Activated CD4-positive, alpha-beta memory T cell treated with anti-CD3 and anti-CD28 coated beads, Interleukin-2, amount 10 ng/mL, durations not matched to agents 7 days and 5 days (primary cell): ENCODE measurements around the gene BRMS1. TPM values are rescaled to one million over a fixed set of nuclear protein-coding genes. Genes with fewer than 3 reads are reported as not detected.

ENCODE experiments used
- CTCF ChIA-PET: fragments of 350-600 bp; sonication (Branson Sonifier 250); formaldehyde crosslinking; loops from one replicate; lab custom pipeline; 2021; ENCODE audit warnings: antibody characterized with exemption, inconsistent platforms; lab: Charles Lee
- POLR2A ChIA-PET: fragments of 350-600 bp; sonication (Branson Sonifier 250); formaldehyde crosslinking; loops from one replicate; lab custom pipeline; 2021; ENCODE audit warnings: antibody characterized with exemption; lab: Charles Lee
- DNase-seq: peaks from one replicate; pipeline ENCODE4 v3.0.0-alpha.2; 2020
- H3K27ac Mint-ChIP-seq: one replicate; pipeline ENCODE4 v1.8.0; 2021; ENCODE audit warnings: mild to moderate bottlenecking, mixed read lengths
- H3K27me3 Mint-ChIP-seq: one replicate; pipeline ENCODE4 v1.8.0; 2021; ENCODE audit warnings: mixed read lengths
- H3K36me3 Mint-ChIP-seq: one replicate; pipeline ENCODE4 v1.8.0; 2021; ENCODE audit warnings: low read depth, mixed read lengths
- H3K4me1 Mint-ChIP-seq: one replicate; pipeline ENCODE4 v1.8.0; 2021; ENCODE audit warnings: mixed read lengths
- H3K4me3 Mint-ChIP-seq: one replicate; pipeline ENCODE4 v1.8.0; 2021; ENCODE audit warnings: mild to moderate bottlenecking, mixed read lengths
- H3K9me3 Mint-ChIP-seq: one replicate; pipeline ENCODE4 v1.8.0; 2021; ENCODE audit warnings: mixed read lengths
- total RNA-seq, 2 experiments: library from RNA; stranded (reverse); gene quantifications; one replicate each; pipeline ENCODE4 v1.2.3, GENCODE V29; 2021

BRMS1 gene
- total RNA-seq, 2 experiments from 2014 or later, result 39.7 to 40.4 TPM

DNA sequence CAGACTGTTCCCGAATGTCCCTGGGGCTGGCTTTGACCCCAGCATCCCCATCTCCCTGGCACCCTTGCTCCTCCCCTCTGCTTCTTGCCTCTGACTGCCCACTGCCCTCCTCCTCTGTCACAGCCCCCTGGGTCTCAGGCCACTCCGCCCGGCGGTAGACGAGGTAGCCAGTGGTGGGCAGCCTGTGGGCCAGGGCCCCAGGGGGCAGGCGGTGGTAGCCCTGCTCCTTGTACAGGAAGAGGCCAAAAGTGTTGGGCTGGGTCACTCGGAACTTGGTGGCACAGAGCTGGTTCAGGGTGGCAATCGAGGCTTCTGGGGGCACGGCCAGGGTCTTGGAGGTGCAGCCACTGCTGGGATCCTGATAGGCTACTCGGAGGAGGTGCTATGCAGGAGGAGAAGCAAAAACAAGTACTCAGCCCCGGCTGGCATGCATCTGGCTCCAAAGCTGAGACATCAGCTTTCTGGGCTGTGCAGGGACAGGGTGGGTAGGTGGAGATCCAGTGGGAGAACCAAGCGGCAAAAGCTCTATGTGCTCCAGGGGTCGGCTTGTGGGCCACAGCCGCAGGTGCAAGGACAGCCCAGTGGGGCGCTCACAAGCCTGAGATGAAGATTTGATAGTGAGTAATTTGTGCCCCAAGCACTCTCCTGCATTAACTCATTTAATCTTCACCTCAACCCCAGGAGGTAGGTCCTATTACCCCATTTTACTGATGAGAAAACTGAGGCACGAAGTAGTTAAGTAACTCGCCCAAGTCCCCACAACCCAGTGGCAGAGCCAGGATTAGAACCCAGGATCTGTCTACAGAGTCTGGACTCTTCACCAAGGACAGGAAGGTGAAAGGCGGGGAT lies 12.3 kb downstream of the BRMS1 start:
- peaks cover 29% of the 10 kb centered on the region for H3K4me1 Mint-ChIP-seq
- ChIA-PET CTCF (interaction anchor here (1.1 to 4.9 kb wide), 2 partner anchors 21 to 56 kb away, joined by 3 to 73 read pairs; no protein-coding TSS in a partner anchor), POLR2A (interaction anchor here (3.5 kb wide), 1 partner anchor 13 kb away, joined by 13 read pairs; the partner anchor contains the start of gene BRMS1)
- H3K4me3 Mint-ChIP-seq, result no peak overlapping the region
- no peaks in the 10 kb centered on the region for H3K9me3 Mint-ChIP-seq
- no peak for DNase-seq
- H3K36me3 Mint-ChIP-seq, result peaks cover 7% of the 10 kb centered on the region
- H3K27ac Mint-ChIP-seq, result no peak overlapping the region
- peaks cover 4% of the 10 kb centered on the region for H3K27me3 Mint-ChIP-seq

DNA sequence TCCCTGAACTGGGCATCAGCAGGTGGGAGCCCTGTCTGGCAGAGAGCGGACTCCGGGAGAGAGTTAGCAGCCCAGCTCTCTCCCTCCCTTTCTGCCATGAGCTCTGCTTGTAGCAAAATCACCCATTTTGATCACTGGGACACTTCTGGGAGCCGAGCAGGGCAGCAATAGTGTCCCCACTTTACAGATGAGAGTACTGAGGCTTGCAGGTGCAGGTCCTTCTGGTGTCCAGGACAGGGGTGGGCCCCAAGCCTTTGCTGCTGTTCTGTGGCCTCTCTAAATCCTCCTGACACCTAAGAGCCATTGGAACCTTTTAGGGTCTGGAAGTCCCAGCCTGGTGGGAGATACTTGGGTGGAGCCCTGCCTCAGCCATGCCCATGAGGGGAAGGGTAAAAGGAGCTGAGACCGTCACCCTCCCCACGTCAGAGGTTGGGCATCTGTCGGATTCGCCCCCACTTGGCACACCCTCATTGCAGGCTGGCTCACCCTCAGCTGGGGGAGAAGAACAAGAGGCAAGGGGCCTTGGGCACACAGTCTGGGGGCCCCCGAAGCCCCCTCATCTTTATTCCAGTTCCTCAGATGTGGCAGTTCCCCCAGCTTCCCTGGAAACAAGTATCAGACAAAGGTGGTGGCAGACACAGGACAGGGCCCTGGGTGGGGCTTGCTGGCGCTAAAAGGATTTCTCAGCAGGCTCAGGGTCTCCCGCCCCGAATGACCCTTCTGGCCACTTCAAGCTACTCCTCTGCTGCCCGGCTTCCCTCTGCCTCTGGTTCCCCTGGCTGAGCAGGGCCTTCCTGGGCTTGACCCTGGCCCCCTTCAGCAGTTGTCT lies 13.1 kb downstream of the BRMS1 start:
- no peak for DNase-seq
- POLR2A ChIA-PET, result interaction anchor here (0.8 to 3.5 kb wide), 3 partner anchors 13 to 43 kb away, joined by 3 to 13 read pairs (median 3); partner anchors contain the start of genes BRMS1 and YIF1A

DNA sequence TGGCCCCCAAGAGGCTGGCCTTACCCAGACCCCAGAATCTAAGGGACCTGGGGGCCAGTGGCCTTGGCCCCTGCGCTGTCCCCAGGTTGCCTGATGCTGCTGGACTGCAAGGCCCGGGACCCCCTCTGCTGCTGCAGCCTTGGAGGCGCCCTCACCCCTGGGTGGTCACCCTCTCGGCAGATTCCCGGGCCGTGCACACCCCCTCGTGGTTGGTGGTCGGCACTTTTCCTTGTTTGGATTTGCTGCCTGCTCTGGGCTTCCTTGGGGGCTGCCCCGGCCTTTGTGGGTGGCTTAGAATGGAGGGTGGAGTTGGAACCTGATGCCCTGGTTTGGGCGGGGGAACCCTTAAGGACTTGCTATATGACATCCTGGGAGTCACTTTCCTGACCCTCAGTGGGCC lies 14.0 kb downstream of the BRMS1 start:
- Mint-ChIP-seq H3K9me3 (no peaks in the 10 kb centered on the region), H3K27ac (no peak overlapping the region), H3K36me3 (no peaks in the 10 kb centered on the region), H3K4me3 (no peak overlapping the region), H3K4me1 (peaks cover 26% of the 10 kb centered on the region), H3K27me3 (peaks cover 2% of the 10 kb centered on the region)
- ChIA-PET POLR2A (interaction anchor here (0.8 to 3.5 kb wide), 3 partner anchors 14 to 42 kb away, joined by 3 to 13 read pairs (median 3); partner anchors contain the start of genes BRMS1 and YIF1A), CTCF (interaction anchor here (4.9 kb wide), 1 partner anchor 19 kb away, joined by 73 read pairs; no protein-coding TSS in a partner anchor)
- DNase-seq, result no peak

More for the DNA sequence above, 13.1 kb downstream of the BRMS1 start:
- CTCF ChIA-PET, result interaction anchor here (1.1 to 4.9 kb wide), 2 partner anchors 20 to 57 kb away, joined by 3 to 73 read pairs; no protein-coding TSS in a partner anchor
- H3K9me3 Mint-ChIP-seq, result no peaks in the 10 kb centered on the region
- no peaks in the 10 kb centered on the region for H3K36me3 Mint-ChIP-seq
- peaks cover 26% of the 10 kb centered on the region for H3K4me1 Mint-ChIP-seq
- H3K27me3 Mint-ChIP-seq, result peaks cover 4% of the 10 kb centered on the region
- H3K4me3 Mint-ChIP-seq, result no peak overlapping the region
- H3K27ac Mint-ChIP-seq, result no peak overlapping the region

DNA sequence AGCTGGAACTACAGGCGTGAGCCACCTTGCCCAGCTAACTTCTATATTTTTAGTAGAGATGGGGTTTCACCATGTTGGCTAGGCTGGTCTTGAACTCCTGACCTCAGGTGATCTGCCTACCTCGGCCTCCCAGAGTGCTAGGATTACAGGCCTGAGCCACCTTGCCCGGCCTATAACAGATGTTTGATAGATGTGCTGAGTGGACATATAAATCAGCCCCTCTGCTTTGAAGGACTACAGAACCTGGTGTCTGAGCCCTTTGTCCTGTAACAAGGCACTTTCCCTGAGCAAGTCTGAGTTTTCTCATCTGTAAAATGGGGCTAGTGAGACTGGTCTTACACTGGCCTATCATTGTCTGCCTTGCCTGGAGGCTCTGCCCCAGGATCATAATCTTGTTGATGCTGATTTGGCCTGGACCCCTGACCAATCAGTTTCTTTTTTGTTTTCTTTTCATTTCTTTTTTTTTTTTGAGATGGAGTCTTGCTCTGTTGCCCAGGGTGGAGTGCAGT lies 15.7 kb downstream of the BRMS1 start:
- Mint-ChIP-seq H3K36me3 (no peaks in the 10 kb centered on the region), H3K9me3 (no peaks in the 10 kb centered on the region), H3K4me1 (peaks cover 30% of the 10 kb centered on the region), H3K27me3 (no peaks in the 10 kb centered on the region), H3K4me3 (no peak overlapping the region), H3K27ac (no peak overlapping the region)
- CTCF ChIA-PET, result interaction anchor here (0.9 to 4.9 kb wide), 5 partner anchors 11 to 59 kb away, joined by 3 to 73 read pairs (median 3); partner anchors contain the start of gene B4GAT1
- no peak for DNase-seq
- POLR2A ChIA-PET, result interaction anchor here (0.5 to 1.2 kb wide), 3 partner anchors 16 to 18 kb away, joined by 3 to 7 read pairs (median 6); partner anchors contain the start of gene BRMS1

DNA sequence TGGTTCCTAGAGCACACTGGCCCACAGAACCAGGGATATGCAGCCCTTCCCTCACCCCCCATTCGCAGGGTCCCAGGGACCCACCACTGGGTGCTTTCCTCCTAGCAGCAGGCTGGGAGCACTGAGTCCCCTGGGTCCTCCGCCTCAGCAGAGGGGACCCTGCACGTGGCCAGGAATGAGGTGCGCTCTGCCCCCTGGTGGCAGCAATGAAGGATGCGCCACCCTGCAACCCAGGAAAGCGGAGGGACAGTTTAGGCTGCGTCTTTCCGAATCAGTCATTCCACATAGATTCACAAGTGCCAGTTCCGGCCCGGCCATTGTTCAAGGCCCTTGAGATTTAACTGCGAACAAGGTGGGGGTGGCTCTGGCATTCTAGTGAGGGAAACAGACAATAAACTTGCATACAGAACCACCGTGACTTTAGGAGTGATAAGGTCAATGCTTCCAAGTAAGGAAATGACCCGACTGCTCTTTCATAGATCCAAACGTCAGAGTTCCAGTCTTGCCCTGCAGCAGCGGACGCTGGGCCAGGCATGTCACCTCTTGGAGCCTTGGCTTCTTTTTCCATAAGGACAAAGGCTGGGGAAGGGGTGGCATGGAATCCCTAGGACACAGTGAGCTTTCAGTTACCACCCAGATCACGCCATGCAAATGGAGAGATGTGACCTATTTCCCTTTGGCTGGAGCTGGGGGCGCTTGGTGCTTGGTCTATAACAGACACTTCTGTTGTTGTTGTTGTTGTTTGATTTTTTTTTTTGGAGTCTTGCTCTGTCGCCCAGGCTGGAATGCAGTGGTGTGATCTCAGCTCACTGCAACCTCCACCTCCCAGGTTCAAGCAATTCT lies 16.4 kb downstream of the BRMS1 start:
- no peaks in the 10 kb centered on the region for H3K9me3 Mint-ChIP-seq
- peak; percentile 79 for DNase-seq
- ChIA-PET CTCF (interaction anchor here (0.9 to 4.9 kb wide), 4 partner anchors 10 to 58 kb away, joined by 3 to 73 read pairs (median 4); partner anchors contain the start of gene B4GAT1), POLR2A (interaction anchor here (0.5 to 1.2 kb wide), 3 partner anchors 15 to 17 kb away, joined by 3 to 7 read pairs (median 6); partner anchors contain the start of gene BRMS1)
- H3K27me3 Mint-ChIP-seq, result no peaks in the 10 kb centered on the region
- no peak overlapping the region for H3K4me3 Mint-ChIP-seq
- peak overlapping the region; percentile 33 for H3K27ac Mint-ChIP-seq
- H3K4me1 Mint-ChIP-seq, result peaks cover 30% of the 10 kb centered on the region
- H3K36me3 Mint-ChIP-seq, result no peaks in the 10 kb centered on the region

DNA sequence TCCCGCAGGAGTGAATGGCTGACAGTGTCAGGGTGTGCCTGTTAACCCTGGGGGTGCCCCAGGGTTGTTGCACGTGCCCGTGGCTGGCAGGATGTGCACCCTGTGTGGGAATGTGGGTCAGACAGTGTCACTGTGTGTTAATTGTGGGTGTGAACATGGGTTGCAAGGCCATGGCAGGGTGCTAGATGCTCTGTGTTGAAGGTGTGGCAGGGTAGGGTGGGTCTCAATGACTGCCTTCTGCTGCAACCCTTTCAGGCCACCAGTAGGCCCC lies 16.9 kb downstream of the BRMS1 start:
- POLR2A ChIA-PET, result no interaction called here
- DNase-seq, result peak; percentile 49
- CTCF ChIA-PET, result no interaction called here
- H3K9me3 Mint-ChIP-seq, result no peaks in the 10 kb centered on the region
- H3K36me3 Mint-ChIP-seq, result no peaks in the 10 kb centered on the region
- no peaks in the 10 kb centered on the region for H3K27me3 Mint-ChIP-seq
- peak overlapping the region; percentile 33 for H3K27ac Mint-ChIP-seq
- peaks cover 30% of the 10 kb centered on the region for H3K4me1 Mint-ChIP-seq
- no peak overlapping the region for H3K4me3 Mint-ChIP-seq

DNA sequence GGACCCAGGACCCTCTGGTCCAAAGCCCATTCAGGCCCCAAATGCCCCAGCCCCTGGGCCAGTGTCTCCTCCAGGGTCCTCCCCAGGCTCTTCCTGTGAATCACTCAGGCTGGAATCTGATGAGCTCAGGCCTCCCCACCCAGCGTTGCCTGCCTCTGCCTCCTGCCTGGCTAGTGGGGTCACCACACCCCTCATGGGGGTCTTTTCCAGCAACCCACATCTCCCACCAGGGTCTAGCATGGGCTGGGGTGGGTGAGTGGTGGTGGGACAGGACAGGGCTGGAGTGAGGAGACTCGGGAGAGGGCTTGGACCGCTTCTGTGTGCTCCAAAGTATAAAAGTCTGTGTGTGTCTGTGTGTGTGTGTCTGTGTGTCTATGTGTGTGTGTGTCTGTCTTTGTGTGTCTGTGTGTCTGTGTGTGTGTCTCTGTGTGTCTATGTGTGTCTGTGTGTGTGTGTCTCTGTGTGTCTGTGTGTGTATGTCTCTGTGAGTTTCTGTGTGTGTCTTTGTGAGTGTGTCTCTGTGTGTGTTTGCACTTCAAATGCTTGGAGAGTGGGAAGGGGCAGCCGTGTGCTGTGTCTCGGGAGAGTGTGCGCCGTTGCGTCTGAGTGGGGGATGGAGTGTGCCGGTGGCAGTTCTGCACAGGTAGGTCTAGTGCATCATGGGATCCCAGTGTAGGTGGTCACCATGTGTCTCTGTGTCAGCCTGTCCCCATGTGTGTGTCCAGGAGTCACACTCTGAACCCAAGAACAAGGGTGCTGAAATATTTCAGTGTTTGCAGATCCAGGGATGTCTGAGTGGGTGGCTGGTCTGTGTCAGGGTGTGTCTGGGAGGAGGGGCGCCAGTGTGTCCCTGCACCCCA lies 17.5 kb downstream of the BRMS1 start:
- H3K36me3 Mint-ChIP-seq, result no peaks in the 10 kb centered on the region
- H3K27me3 Mint-ChIP-seq, result no peaks in the 10 kb centered on the region
- no peaks in the 10 kb centered on the region for H3K9me3 Mint-ChIP-seq
- POLR2A ChIA-PET, result interaction anchor here (2.3 kb wide), 1 partner anchor 14 kb away, joined by 30 read pairs; no protein-coding TSS in a partner anchor
- no peak for DNase-seq
- no peak overlapping the region for H3K4me3 Mint-ChIP-seq
- CTCF ChIA-PET, result interaction anchor here (3.9 kb wide), 1 partner anchor 15 kb away, joined by 44 read pairs; no protein-coding TSS in a partner anchor
- peak overlapping the region; percentile 33 for H3K27ac Mint-ChIP-seq
- peaks cover 30% of the 10 kb centered on the region for H3K4me1 Mint-ChIP-seq

DNA sequence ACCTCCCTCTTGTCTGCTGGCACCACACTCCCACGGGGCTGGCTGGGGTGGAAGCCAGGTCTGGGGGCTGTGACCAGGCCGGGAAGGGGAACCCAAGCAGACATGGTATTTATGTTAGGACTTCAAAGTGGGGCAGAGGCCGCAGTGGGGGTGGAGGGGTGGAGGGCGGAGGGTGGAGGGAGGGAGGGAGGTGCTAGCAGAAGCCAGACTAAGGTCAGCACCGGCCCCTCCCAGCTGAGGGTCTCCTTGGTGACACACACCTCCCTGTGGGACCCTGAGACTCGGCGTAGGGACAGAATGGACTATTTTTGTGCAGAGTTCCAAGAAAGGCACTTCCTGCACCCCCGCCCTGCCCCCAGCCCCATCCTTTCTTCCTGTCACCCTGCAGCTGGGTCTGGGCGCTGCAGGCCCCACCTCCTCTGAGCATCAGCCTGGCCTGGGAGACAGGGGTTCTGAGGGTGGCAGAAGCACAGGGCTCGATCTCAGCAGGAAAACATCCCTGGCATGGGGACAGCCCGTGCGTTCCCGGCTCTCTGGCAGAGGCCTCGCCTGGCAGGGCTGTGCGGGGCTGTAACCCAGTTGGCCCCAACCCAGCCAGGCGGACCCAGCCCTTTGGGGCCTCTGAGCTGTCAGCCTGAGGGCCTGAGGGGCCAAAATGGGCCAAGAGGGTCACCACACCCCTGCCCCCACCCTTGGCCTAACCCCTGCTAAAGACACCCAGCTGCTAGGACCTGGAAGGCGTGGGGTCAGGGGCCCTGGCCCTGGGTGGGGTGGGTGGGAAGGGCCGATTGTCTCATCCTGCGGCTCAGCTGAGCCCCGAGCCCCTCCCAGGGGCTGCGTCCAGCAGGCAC lies 18.4 kb downstream of the BRMS1 start:
- peak overlapping the region; percentile 21 for H3K27ac Mint-ChIP-seq
- no peaks in the 10 kb centered on the region for H3K36me3 Mint-ChIP-seq
- ChIA-PET CTCF (interaction anchor here (3.9 kb wide), 1 partner anchor 14 kb away, joined by 44 read pairs; no protein-coding TSS in a partner anchor), POLR2A (interaction anchor here (2.3 kb wide), 1 partner anchor 13 kb away, joined by 30 read pairs; no protein-coding TSS in a partner anchor)
- peaks cover 30% of the 10 kb centered on the region for H3K4me1 Mint-ChIP-seq
- H3K9me3 Mint-ChIP-seq, result no peaks in the 10 kb centered on the region
- no peaks in the 10 kb centered on the region for H3K27me3 Mint-ChIP-seq
- peak; percentile 40 for DNase-seq
- no peak overlapping the region for H3K4me3 Mint-ChIP-seq

DNA sequence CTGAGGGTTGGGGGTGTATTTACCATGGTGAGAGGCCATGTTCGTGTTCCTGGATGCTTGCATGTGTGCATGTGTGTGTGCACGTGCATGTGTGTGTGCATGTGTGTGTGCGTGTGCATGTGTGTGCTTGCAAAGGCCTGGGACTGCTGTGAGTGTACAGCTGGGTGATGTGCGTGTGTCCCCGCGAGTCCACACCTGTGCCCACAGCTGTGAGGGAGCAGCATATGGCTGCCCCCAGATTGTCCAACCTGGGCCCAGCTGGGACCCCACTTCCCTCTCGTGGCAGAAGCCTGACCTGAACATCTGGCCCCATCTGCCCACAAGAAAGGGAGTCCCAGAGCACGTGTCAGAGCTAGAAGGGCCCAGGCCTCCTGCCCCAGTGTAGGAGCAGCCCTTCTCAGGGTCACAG lies 19.6 kb downstream of the BRMS1 start:
- Mint-ChIP-seq H3K36me3 (no peaks in the 10 kb centered on the region), H3K27ac (no peak overlapping the region), H3K9me3 (peaks cover 1% of the 10 kb centered on the region), H3K27me3 (peaks cover under 1% of the 10 kb centered on the region), H3K4me1 (peaks cover 30% of the 10 kb centered on the region), H3K4me3 (no peak overlapping the region)
- DNase-seq, result no peak
- CTCF ChIA-PET, result interaction anchor here (3.9 kb wide), 1 partner anchor 13 kb away, joined by 44 read pairs; no protein-coding TSS in a partner anchor
- POLR2A ChIA-PET, result interaction anchor here (2.3 kb wide), 1 partner anchor 12 kb away, joined by 30 read pairs; no protein-coding TSS in a partner anchor

DNA sequence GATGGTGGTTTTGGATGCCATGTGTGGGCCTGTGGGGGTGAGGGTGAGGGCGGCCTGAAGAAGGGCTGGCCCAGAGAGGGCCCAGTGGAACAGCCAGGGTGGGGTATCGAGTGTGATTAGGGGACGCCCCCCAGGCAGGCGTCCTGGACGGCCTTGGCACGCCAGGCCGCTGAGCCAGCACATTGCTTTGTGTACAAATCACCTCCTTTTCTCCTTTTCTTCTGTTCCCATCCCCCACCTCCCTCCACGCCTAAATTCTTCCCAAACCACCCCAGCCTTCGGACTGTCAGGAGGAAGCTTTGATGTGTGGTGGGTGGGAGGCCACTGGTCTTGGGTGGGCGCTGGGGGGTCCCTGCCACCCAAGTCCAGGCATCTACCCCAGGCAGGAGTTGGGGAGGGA lies 20.2 kb downstream of the BRMS1 start:
- H3K4me3 Mint-ChIP-seq, result no peak overlapping the region
- H3K27me3 Mint-ChIP-seq, result peaks cover 6% of the 10 kb centered on the region
- H3K9me3 Mint-ChIP-seq, result peaks cover 5% of the 10 kb centered on the region
- no peak for DNase-seq
- CTCF ChIA-PET, result interaction anchor here (3.9 kb wide), 1 partner anchor 12 kb away, joined by 44 read pairs; no protein-coding TSS in a partner anchor
- no peak overlapping the region for H3K27ac Mint-ChIP-seq
- peaks cover 35% of the 10 kb centered on the region for H3K4me1 Mint-ChIP-seq
- no peaks in the 10 kb centered on the region for H3K36me3 Mint-ChIP-seq
- POLR2A ChIA-PET, result interaction anchor here (0.7 to 0.9 kb wide), 2 partner anchors 12 to 13 kb away, joined by 3 to 6 read pairs; no protein-coding TSS in a partner anchor
